GM20000 (cell line): ENCODE measurements around the gene FUCA2.

ENCODE experiments used
- DNase-seq: peaks from one replicate; pipeline ENCODE4 v3.0.0; 2012; ENCODE audit warnings: low spot score
- TF ChIP-seq, protein P1 (sequence below): IDR thresholded peaks from 2 replicates; pipeline ENCODE4 v1.5.1; 2012; ENCODE audit warnings: mild to moderate bottlenecking, control low read depth; ENCODE audit errors: extremely low read depth, missing control alignments

The FUCA2 gene

DNA sequence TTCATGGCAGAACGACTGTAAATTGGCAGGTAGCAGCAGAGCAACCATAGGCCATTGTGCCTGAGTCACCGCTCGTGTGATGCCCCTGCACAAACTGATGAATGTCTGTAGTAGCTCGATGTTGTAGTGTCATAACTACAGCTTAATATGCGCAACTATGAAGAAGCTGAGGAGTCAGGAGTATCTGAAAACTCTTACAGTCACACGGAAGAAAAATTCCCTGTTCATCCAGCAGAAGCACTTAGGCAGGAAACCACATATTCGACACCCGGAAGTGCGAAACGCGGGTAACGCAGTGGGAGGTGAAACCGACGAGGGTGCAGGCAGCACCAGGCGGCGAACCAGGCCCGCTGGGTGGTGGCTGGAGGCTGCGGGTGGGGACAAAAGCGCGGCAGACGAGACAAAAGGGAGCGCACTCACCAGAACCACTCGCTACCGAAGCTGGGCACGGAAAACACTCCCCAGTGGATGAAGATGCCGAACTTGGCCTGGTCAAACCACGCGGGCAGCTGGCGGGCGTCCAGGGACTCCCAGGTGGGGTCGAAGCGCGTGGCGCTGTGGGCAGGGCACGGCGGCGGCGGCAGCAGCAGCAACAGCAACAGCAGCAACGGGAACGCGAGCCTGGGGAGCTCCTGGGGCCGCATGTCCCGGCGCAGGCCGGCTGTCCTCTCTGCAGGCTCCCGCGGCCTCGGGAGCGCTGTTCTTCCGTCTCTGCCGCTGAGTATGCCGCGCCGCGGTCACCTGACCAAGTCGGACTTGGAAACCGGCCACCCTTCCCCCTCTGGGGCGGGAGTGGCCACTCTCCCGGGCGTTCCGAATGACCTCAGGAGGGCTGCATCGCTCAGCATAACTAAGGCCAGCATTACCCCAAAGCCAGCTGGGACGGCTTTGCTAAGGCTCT lies at the start of gene FUCA2:
Gene FUCA2, minus strand, starts transcription at position 730 of the 901 bp plus-strand sequence. Its CDS starts 86 bp downstream, at position 644.
- DNase-seq = peak; percentile 71

GRCh38 chr6:143561105-143561704 lies 49.7 kb upstream of the FUCA2 start:
- DNase-seq = no peak
- TF ChIP-seq, protein P1, sequence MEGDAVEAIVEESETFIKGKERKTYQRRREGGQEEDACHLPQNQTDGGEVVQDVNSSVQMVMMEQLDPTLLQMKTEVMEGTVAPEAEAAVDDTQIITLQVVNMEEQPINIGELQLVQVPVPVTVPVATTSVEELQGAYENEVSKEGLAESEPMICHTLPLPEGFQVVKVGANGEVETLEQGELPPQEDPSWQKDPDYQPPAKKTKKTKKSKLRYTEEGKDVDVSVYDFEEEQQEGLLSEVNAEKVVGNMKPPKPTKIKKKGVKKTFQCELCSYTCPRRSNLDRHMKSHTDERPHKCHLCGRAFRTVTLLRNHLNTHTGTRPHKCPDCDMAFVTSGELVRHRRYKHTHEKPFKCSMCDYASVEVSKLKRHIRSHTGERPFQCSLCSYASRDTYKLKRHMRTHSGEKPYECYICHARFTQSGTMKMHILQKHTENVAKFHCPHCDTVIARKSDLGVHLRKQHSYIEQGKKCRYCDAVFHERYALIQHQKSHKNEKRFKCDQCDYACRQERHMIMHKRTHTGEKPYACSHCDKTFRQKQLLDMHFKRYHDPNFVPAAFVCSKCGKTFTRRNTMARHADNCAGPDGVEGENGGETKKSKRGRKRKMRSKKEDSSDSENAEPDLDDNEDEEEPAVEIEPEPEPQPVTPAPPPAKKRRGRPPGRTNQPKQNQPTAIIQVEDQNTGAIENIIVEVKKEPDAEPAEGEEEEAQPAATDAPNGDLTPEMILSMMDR = no peak

More for the DNA sequence above, at the start of gene FUCA2:
- TF ChIP-seq, protein P1 = no peak

GRCh38 chr6:143559051-143559660 lies 47.6 kb upstream of the FUCA2 start:
- TF ChIP-seq, protein P1 = no peak
- no peak for DNase-seq

DNA sequence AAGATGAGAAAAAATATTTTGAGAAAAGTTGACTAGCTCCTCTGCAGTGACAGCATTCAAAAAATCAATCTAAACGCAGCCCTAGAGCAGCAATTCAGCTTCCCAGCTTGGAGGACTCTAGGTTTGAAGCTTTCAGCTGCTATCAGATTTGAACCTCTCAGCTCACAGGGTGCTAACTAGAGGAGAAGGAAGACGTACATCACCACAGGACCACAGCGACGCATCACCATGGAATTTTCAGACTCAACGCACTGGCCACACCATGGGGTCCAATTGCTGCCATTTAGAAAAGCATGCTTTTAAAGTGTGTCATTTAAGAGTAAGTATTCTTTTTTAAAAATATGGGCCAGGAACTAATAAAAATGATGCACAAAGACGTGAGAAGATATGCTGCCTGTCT lies 45.0 kb upstream of the FUCA2 start:
- TF ChIP-seq, protein P1 = no peak

DNA sequence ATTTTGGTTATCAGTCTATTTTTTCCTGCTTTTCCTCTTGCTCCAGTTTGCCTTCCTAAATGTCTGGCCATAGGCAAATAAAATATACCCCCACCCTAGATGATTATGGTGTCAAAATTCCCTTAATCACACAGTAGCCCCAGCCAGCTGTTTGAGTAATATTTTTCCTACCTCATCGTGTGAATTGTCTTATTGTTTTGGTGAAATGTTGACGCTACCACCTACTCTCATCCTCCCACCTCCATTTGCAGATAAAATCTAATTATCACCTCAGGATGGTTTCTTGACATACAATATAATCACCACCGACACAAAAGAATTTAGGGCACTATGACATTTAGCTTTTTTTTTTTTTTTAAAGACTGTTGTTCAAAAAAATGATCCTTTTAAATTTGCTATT lies 44.1 kb upstream of the FUCA2 start:
- TF ChIP-seq, protein P1 = no peak
- DNase-seq = no peak

More for the DNA sequence above, 45.0 kb upstream of the FUCA2 start:
- DNase-seq = no peak

DNA sequence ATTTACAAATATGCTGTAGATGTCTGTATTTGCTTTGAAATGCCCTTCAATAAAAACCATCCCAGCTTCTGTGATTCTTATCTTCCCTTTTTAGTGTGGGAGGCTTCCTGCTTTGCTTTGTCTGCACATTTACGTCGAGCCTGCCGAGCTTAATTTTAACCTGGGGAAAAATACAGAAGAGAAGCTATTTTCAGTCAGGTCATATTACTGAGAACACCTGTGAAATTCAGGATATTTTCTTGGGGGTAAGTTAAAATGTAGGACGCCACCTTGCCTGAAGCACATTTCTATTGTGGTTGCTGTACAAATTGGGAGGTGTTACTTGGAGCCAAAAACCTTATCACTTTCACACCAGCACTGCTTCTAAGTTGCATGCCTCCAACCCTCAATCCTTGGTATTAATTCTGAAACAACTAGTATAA lies 43.6 kb upstream of the FUCA2 start:
- DNase-seq = no peak
- TF ChIP-seq, protein P1 = no peak

DNA sequence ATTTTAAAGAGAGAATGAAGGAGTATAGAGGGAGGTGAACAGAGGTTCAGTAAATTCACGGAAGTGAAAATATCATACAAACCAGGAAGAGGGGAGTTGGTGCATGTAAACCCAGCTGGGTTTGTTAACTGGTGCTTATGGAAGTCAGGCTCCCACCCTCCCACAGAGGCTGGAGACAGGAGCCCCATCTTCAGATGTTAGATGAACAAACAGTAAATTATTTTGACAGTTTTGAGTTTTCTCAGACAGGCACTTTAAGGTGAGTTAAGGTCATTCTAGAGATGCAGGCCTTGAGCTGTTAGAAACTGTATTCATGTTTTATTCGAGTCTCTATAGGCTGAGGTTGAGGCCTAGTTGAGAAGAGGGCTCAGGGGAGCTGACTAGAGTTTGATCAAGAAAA lies 41.8 kb upstream of the FUCA2 start:
- TF ChIP-seq, protein P1 = no peak
- DNase-seq = no peak
